H9 (cell line): ENCODE measurements around the gene NR1D1. TPM values are rescaled to one million over a fixed set of nuclear protein-coding genes. Genes with fewer than 3 reads are reported as not detected.

Experiments
- DNase-seq: peaks from one replicate; pipeline ENCODE4 v3.0.0-alpha.2; 2017
- H2AFZ ChIP-seq: one replicate; pipeline ENCODE4 v1.6.1; 2013; ENCODE audit warnings: mild to moderate bottlenecking, low read length, control low read depth, moderate library complexity
- H2AK5ac ChIP-seq: 2 replicates; pipeline ENCODE4 v1.6.1; 2013; ENCODE audit warnings: low read length, control low read depth, mixed read lengths; ENCODE audit not compliant: insufficient read length
- H2BK120ac ChIP-seq: one replicate; pipeline ENCODE4 v1.6.1; 2013; ENCODE audit warnings: low read depth, mild to moderate bottlenecking, low read length, control low read depth, inconsistent platforms; ENCODE audit not compliant: poor library complexity, severe bottlenecking
- H2BK12ac ChIP-seq: 2 replicates; pipeline ENCODE4 v1.6.1; 2013; ENCODE audit warnings: low read length, control low read depth, mixed read lengths, low read depth; ENCODE audit not compliant: insufficient read length
- H2BK15ac ChIP-seq: 2 replicates; pipeline ENCODE4 v1.6.1; 2013; ENCODE audit warnings: low read depth, low read length, control low read depth
- H2BK20ac ChIP-seq: one replicate; pipeline ENCODE4 v1.6.1; 2013; ENCODE audit warnings: low read depth, mild to moderate bottlenecking, low read length, control low read depth, inconsistent platforms; ENCODE audit not compliant: poor library complexity, severe bottlenecking
- H2BK5ac ChIP-seq: 2 replicates; pipeline ENCODE4 v1.6.1; 2013; ENCODE audit warnings: low read length, control low read depth, mixed read lengths; ENCODE audit not compliant: insufficient read length
- H3K14ac ChIP-seq: 2 replicates; pipeline ENCODE4 v1.6.1; 2013; ENCODE audit warnings: low read length, control low read depth; ENCODE audit not compliant: insufficient read depth
- H3K18ac ChIP-seq: 2 replicates; pipeline ENCODE4 v1.6.1; 2013; ENCODE audit warnings: low read depth, mild to moderate bottlenecking, mixed read lengths, low read length, control low read depth; ENCODE audit not compliant: insufficient read length
- H3K23ac ChIP-seq: 2 replicates; pipeline ENCODE4 v1.6.1; 2013; ENCODE audit warnings: low read length, control low read depth, mixed read lengths, low read depth; ENCODE audit not compliant: insufficient read length
- H3K23me2 ChIP-seq: 2 replicates; pipeline ENCODE4 v1.6.1; 2013; ENCODE audit warnings: low read depth, mild to moderate bottlenecking, mixed read lengths, low read length, control low read depth; ENCODE audit not compliant: insufficient read length, poor library complexity, severe bottlenecking
- H3K27ac ChIP-seq: 2 replicates; pipeline ENCODE4 v1.5.1; 2013; ENCODE audit warnings: low read length, control low read depth, mixed read lengths, low read depth; ENCODE audit not compliant: insufficient read length
- H3K27me3 ChIP-seq: 2 replicates; pipeline ENCODE4 v1.6.1; 2013; ENCODE audit warnings: low read length, control low read depth, inconsistent platforms; ENCODE audit not compliant: insufficient read depth
- H3K4ac ChIP-seq: 2 replicates; pipeline ENCODE4 v1.6.1; 2013; ENCODE audit warnings: low read depth, mild to moderate bottlenecking, control low read depth, inconsistent platforms, low read length, moderate library complexity
- H3K4me1 ChIP-seq: 2 replicates; pipeline ENCODE4 v1.6.1; 2013; ENCODE audit warnings: low read length, control low read depth, inconsistent platforms; ENCODE audit not compliant: insufficient read depth
- H3K4me2 ChIP-seq: 2 replicates; pipeline ENCODE4 v1.6.1; 2013; ENCODE audit warnings: low read length, control low read depth, mixed read lengths; ENCODE audit not compliant: insufficient read length, insufficient read depth
- H3K56ac ChIP-seq: 2 replicates; pipeline ENCODE4 v1.6.1; 2013; ENCODE audit warnings: low read depth, mild to moderate bottlenecking, mixed read lengths, low read length, control low read depth; ENCODE audit not compliant: insufficient read length
- H3K79me1 ChIP-seq: 2 replicates; pipeline ENCODE4 v1.6.1; 2013; ENCODE audit warnings: low read depth, mild to moderate bottlenecking, moderate library complexity, low read length, control low read depth, inconsistent platforms; ENCODE audit not compliant: insufficient read depth, poor library complexity, severe bottlenecking
- H3K79me2 ChIP-seq: 2 replicates; pipeline ENCODE4 v1.6.1; 2013; ENCODE audit warnings: low read length, control low read depth, inconsistent platforms; ENCODE audit not compliant: insufficient read depth
- H3K9ac ChIP-seq: 2 replicates; pipeline ENCODE4 v1.6.1; 2013; ENCODE audit warnings: low read length, control low read depth, mixed read lengths; ENCODE audit not compliant: insufficient read length; ENCODE audit errors: extremely low read depth
- H3K9me3 ChIP-seq: one replicate; pipeline ENCODE4 v1.6.1; 2013; ENCODE audit warnings: low read depth, low read length, inconsistent platforms; ENCODE audit not compliant: control insufficient read depth
- H3T11ph ChIP-seq: one replicate; pipeline ENCODE4 v1.6.1; 2013; ENCODE audit warnings: mild to moderate bottlenecking, low read length, control low read depth, inconsistent platforms
- H4K20me1 ChIP-seq: one replicate; pipeline ENCODE4 v1.6.1; 2013; ENCODE audit not compliant: control insufficient read depth, insufficient read length, insufficient read depth
- H4K5ac ChIP-seq: 2 replicates; pipeline ENCODE4 v1.6.1; 2013; ENCODE audit warnings: low read depth, mild to moderate bottlenecking, mixed read lengths, low read length, control low read depth; ENCODE audit not compliant: insufficient read length
- H4K8ac ChIP-seq: replicated peaks from 2 replicates; pipeline ENCODE4 v1.6.1; 2013; ENCODE audit warnings: low read length, control low read depth, mixed read lengths, low read depth; ENCODE audit not compliant: insufficient read length
- H4K91ac ChIP-seq: 2 replicates; pipeline ENCODE4 v1.6.1; 2013; ENCODE audit warnings: low read depth, mild to moderate bottlenecking, moderate library complexity, mixed read lengths, low read length, control low read depth; ENCODE audit not compliant: insufficient read length
- H3K27ac Mint-ChIP-seq, 3 experiments: 2 replicates in 2 of 3; 3 replicates in 1 of 3; pipeline ENCODE4 v1.8.0; 2020 to 2021; ENCODE audit warnings: mixed read lengths in 3 of 3, mild to moderate bottlenecking in 1 of 3, moderate library complexity in 1 of 3
- H3K27me3 Mint-ChIP-seq: 2 replicates; pipeline ENCODE4 v1.8.0; 2021; ENCODE audit warnings: low read depth, mild to moderate bottlenecking, moderate library complexity, mixed read lengths
- H3K36me3 Mint-ChIP-seq, 3 experiments: 2 replicates in 2 of 3; 3 replicates in 1 of 3; pipeline ENCODE4 v1.8.0; 2020 to 2021; ENCODE audit warnings: low read depth in 3 of 3, mixed read lengths in 3 of 3; ENCODE audit not compliant: insufficient read depth in 1 of 3
- H3K4me1 Mint-ChIP-seq, 2 experiments: 2 replicates each; pipeline ENCODE4 v1.8.0; 2020; ENCODE audit warnings: mixed read lengths in 2 of 2
- H3K4me3 Mint-ChIP-seq, 2 experiments: 2 replicates in 1 of 2; 3 replicates in 1 of 2; pipeline ENCODE4 v1.8.0; 2020 to 2021; ENCODE audit warnings: mild to moderate bottlenecking in 2 of 2, mixed read lengths in 2 of 2, moderate library complexity in 1 of 2
- H3K9me3 Mint-ChIP-seq, 2 experiments: 2 replicates in 1 of 2; 3 replicates in 1 of 2; pipeline ENCODE4 v1.8.0; 2020; ENCODE audit warnings: mild to moderate bottlenecking in 2 of 2, mixed read lengths in 2 of 2, moderate library complexity in 1 of 2
- CTCF ChIP-seq: fragments of 200-600 bp; sonication (generic); conservative IDR thresholded peaks from 3 replicates; pipeline ENCODE4 v1.8.0; 2021; ENCODE audit warnings: antibody characterized with exemption, mild to moderate bottlenecking
- WGBS: extraction: QIAGEN DNeasy Blood & Tissue Kit; methylation state at CpG from one replicate; pipeline ENCODE4 v1.1.7; 2013; ENCODE audit warnings: missing lambda C conversion rate, low lambda C conversion rate, mixed read lengths; ENCODE audit not compliant: insufficient read length; ENCODE audit errors: extremely low coverage; 5-methylcytosine and 5-hydroxymethylcytosine counted together
- total RNA-seq: library from RNA; stranded (reverse); gene quantifications from 2 replicates; pipeline ENCODE4 v1.2.1, GENCODE V29; 2021

The NR1D1 gene
- total RNA-seq, 1 experiment from 2014 or later, result 8.6 TPM

DNA sequence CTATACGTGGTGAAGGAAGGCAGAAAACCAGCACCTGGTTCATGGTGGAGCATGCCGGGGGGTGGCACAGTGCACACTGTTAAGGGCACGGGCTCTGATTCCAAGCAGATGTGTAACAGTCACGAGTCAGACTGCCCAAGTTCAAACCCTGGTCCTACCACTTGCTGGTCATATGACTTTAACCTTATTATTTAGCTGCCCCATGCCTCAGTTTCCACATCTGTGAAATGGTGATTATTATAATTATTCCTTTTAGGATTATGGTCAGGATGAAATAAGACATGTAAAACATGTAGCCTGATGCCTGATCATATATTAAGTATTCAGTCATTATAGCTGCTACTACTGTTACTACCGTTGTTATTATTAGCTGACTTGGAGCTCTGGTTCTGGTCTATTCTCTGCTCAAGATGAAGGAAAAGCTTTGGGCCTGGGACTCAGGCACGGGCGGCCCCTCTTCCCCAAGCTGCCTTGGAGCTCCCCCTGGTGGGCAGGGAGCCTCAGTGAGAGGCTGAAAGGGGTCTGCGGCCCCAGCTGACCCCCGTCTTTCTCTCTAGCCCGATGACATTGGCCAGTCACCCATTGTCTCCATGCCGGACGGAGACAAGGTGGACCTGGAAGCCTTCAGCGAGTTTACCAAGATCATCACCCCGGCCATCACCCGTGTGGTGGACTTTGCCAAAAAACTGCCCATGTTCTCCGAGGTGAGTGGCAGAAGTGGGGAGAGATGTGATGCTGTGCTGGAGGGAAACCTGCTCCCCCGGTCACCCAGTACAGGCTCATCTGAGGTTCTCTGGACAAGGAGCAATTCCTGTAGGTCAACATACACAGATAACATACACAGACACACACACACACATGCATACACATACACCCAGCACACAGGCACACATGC is 14.0 kb downstream of the NR1D1 start:
- peaks cover 2% of the 10 kb centered on the region for H4K20me1 ChIP-seq
- no peak overlapping the region for H4K5ac ChIP-seq
- H3K27ac Mint-ChIP-seq, result no peak overlapping the region
- no peaks in the 10 kb centered on the region for H3K27me3 Mint-ChIP-seq
- H3K27ac ChIP-seq, result no peak overlapping the region
- no peaks in the 10 kb centered on the region for H3K79me2 ChIP-seq
- H3K4me1 ChIP-seq, result no peaks in the 10 kb centered on the region
- no peak overlapping the region for H3K4me3 Mint-ChIP-seq
- H3K27me3 ChIP-seq, result no peaks in the 10 kb centered on the region
- H3K23me2 ChIP-seq, result no peaks in the 10 kb centered on the region
- no peak overlapping the region for H3K4me2 ChIP-seq
- H3K79me1 ChIP-seq, result no peaks in the 10 kb centered on the region
- no peak overlapping the region for H4K91ac ChIP-seq
- no peaks in the 10 kb centered on the region for H3K9me3 ChIP-seq
- no peak overlapping the region for H2AK5ac ChIP-seq
- no peak overlapping the region for H2BK20ac ChIP-seq
- H3K36me3 Mint-ChIP-seq, result peaks cover 10 to 29% (median 24%) of the 10 kb centered on the region in 3 experiments; a peak in 6 of 7 replicates
- H3K23ac ChIP-seq, result no peak overlapping the region
- H3T11ph ChIP-seq, result no peak overlapping the region
- H3K14ac ChIP-seq, result no peak overlapping the region
- no peak overlapping the region for H2BK12ac ChIP-seq
- H2BK15ac ChIP-seq, result no peak overlapping the region
- no peak overlapping the region for H2BK5ac ChIP-seq
- no CpG with 5 or more reads among the region's 17 CpGs for WGBS
- H3K56ac ChIP-seq, result peak overlapping the region; percentile 38
- H2AFZ ChIP-seq, result no peak overlapping the region
- peaks cover 0 to 2% of the 10 kb centered on the region in 2 experiments; a peak in 1 of 5 replicates for H3K9me3 Mint-ChIP-seq
- no peak overlapping the region for H4K8ac ChIP-seq
- H3K9ac ChIP-seq, result no peak overlapping the region
- DNase-seq, result peak; percentile 82
- H3K4ac ChIP-seq, result no peak overlapping the region
- no peak overlapping the region for H2BK120ac ChIP-seq
- H3K18ac ChIP-seq, result no peak overlapping the region
- TF ChIP-seq CTCF, result peak; percentile 97
- peaks cover 9 to 24% of the 10 kb centered on the region in 2 experiments; a peak in 3 of 4 replicates for H3K4me1 Mint-ChIP-seq
